ENCODE measurements around the gene LYG1. TPM values are rescaled to one million over a fixed set of nuclear protein-coding genes. Genes with fewer than 3 reads are reported as not detected.
A peak's percentile ranks its signal among the peaks of the same experiment; 100 is the strongest.

LYG1 gene
- total and polyA plus RNA-seq, 2 of the 13 experiments (the other 11 are each of a cell fraction or from before 2014, with no cell fraction given): 1.00 to 2.9 TPM

- TF ChIP-seq ZNF597 (CRISPR knock-in tag; IDR thresholded peaks at IDR 0.05): no peak
- no peak for TF ChIP-seq CBX1 (IDR thresholded peaks at IDR 0.05; ENCODE audit: low read depth)
- no peak; the same call in 1 of the 2 replicates for TF ChIP-seq ARID2 (CRISPR knock-in tag; IDR thresholded peaks at IDR 0.05; ENCODE audit: borderline replicate concordance)
- TF ChIP-seq CENPX (CRISPR knock-in tag; IDR thresholded peaks at IDR 0.05): no peak
- TF ChIP-seq NONO (IDR thresholded peaks at IDR 0.05): no peak
- peak; percentile 96 for TF ChIP-seq NONO (CRISPR knock-in tag; conservative IDR thresholded peaks at IDR 0.05)
- 0 out of 2 replicates have a peak, but pooled peaks have one; percentile 48 for TF ChIP-seq ZNF33B (CRISPR knock-in tag; IDR thresholded peaks at IDR 0.05)
- TF ChIP-seq KLF12 (CRISPR knock-in tag; IDR thresholded peaks at IDR 0.05; ENCODE audit: borderline replicate concordance): no peak; the same call in none of the 2 replicates
- peak; percentile 91 for TF ChIP-seq ZNF772 (CRISPR knock-in tag; IDR thresholded peaks at IDR 0.05)
- TF ChIP-seq ZNF563 (CRISPR knock-in tag; IDR thresholded peaks at IDR 0.05): peak; percentile 77; the same call in 1 of the 2 replicates
- no peak for TF ChIP-seq EHMT2 (IDR thresholded peaks at IDR 0.05; ENCODE audit: borderline replicate concordance, low read depth, low read length)
- peak; percentile 83; the same call in 1 of the 2 replicates for TF ChIP-seq HNF1B (CRISPR knock-in tag; IDR thresholded peaks at IDR 0.05)
- TF ChIP-seq NCOA2 (CRISPR knock-in tag; IDR thresholded peaks at IDR 0.05): no peak; the same call in 1 of the 2 replicates
- TF ChIP-seq SRSF1 (optimal IDR thresholded peaks at IDR 0.05; ENCODE audit: low read depth, low read length): no peak
- peak; percentile 62; the same call in 1 of the 2 replicates for TF ChIP-seq FOXO1 (CRISPR knock-in tag; IDR thresholded peaks at IDR 0.05)
- TF ChIP-seq ZNF276 (CRISPR knock-in tag; IDR thresholded peaks at IDR 0.05; ENCODE audit: low read depth): peak; percentile 73; the same call in 1 of the 2 replicates
- peak; percentile 85 for TF ChIP-seq RFXAP (CRISPR knock-in tag; IDR thresholded peaks at IDR 0.05; ENCODE audit: borderline replicate concordance)
- no peak; the same call in 1 of the 2 replicates for TF ChIP-seq ONECUT2 (CRISPR knock-in tag; IDR thresholded peaks at IDR 0.05)
- no peak for TF ChIP-seq JARID2 (CRISPR knock-in tag; IDR thresholded peaks at IDR 0.05; ENCODE audit: insufficient replicate concordance)
- peak; percentile 73; the same call in 1 of the 2 replicates for TF ChIP-seq EED (CRISPR knock-in tag; IDR thresholded peaks at IDR 0.05)
- TF ChIP-seq TAF1 (CRISPR knock-in tag; IDR thresholded peaks at IDR 0.05): peak; percentile 98
- TF ChIP-seq HDAC2 (CRISPR knock-in tag; IDR thresholded peaks at IDR 0.05): peak; percentile 97
- TF ChIP-seq MED1 (CRISPR knock-in tag; IDR thresholded peaks at IDR 0.05): peak; percentile 77
- TF ChIP-seq POGK (CRISPR knock-in tag; conservative IDR thresholded peaks at IDR 0.05): peak; percentile 87; the same call in 1 of the 2 replicates
These were observed 36.4 kb upstream of the LYG1 start, which contains the start of gene EIF5B (continued) for GRCh38 chr2:99337113-99338028.
